ENCODE results near the gene KLHDC9. TPM values are rescaled to one million over a fixed set of nuclear protein-coding genes. Genes with fewer than 3 reads are reported as not detected.

Gene KLHDC9
- total and polyA plus RNA-seq, 2 of the 13 experiments (the other 11 are each of a cell fraction or from before 2014, with no cell fraction given), result 2.9 TPM

DNA sequence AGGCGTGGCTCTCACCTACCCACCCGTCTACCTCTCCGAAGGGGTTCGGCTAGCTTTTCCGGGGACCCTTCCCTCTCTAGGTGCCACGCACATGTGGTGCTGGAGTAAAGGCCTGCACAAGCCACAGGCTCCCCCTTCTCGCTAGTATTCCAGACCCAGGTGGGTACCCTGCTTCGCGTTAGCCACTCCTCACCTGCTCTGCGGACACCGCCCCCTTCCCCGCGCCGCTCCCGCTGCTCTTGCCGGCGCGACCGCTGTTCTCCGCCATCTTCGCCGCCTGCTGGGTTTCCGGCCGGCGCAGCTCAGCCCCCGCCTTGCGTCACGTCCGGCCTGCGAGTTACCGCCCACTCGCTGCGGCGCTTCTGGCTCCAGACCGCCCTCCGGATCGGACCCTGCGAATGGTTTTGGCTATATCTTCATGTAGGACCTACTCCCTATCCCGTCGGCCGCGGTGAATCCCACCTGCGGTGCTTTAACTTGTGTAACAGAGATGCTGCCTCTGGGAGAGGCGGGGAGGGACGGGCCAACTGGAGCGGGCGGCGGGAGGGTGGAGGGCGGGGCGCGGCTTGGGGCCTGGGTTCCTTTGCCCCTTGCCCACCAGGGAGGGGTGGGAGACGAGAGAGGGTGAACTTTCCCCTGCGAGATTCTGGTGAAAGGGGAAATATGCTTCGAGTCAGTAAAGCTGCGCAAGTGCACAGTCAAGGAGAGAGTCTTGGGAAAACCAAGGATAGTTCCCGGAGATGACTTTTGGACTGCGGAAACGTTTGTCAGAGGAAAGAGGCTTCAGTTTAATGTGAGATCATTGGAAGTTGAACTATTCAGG, 19.8 kb downstream of the KLHDC9 start, which contains the start of the genes NIT1 and PFDN2 (continued):
- no peak for TF ChIP-seq ZNF3 (CRISPR knock-in tag; IDR thresholded peaks at IDR 0.05)
- TF ChIP-seq ATAD3A (CRISPR knock-in tag; IDR thresholded peaks at IDR 0.05), result no peak
- TF ChIP-seq EHMT2 (IDR thresholded peaks at IDR 0.05; ENCODE audit: borderline replicate concordance, low read depth, low read length), result no peak
- TF ChIP-seq JUNB (CRISPR knock-in tag; IDR thresholded peaks at IDR 0.05; ENCODE audit: borderline replicate concordance), result no peak
- TF ChIP-seq ZNF326 (CRISPR knock-in tag; IDR thresholded peaks at IDR 0.05; ENCODE audit: borderline replicate concordance), result no peak
- TF ChIP-seq ZNF792 (CRISPR knock-in tag; IDR thresholded peaks at IDR 0.05), result peak; percentile 71; the same call in 1 of the 2 replicates
- no peak for TF ChIP-seq SRSF4 (IDR thresholded peaks at IDR 0.05; ENCODE audit: low read depth, low read length, poor library complexity, severe bottlenecking)
- TF ChIP-seq ZNF207 (IDR thresholded peaks at IDR 0.05; ENCODE audit: borderline replicate concordance), result no peak
- TF ChIP-seq, protein P1, sequence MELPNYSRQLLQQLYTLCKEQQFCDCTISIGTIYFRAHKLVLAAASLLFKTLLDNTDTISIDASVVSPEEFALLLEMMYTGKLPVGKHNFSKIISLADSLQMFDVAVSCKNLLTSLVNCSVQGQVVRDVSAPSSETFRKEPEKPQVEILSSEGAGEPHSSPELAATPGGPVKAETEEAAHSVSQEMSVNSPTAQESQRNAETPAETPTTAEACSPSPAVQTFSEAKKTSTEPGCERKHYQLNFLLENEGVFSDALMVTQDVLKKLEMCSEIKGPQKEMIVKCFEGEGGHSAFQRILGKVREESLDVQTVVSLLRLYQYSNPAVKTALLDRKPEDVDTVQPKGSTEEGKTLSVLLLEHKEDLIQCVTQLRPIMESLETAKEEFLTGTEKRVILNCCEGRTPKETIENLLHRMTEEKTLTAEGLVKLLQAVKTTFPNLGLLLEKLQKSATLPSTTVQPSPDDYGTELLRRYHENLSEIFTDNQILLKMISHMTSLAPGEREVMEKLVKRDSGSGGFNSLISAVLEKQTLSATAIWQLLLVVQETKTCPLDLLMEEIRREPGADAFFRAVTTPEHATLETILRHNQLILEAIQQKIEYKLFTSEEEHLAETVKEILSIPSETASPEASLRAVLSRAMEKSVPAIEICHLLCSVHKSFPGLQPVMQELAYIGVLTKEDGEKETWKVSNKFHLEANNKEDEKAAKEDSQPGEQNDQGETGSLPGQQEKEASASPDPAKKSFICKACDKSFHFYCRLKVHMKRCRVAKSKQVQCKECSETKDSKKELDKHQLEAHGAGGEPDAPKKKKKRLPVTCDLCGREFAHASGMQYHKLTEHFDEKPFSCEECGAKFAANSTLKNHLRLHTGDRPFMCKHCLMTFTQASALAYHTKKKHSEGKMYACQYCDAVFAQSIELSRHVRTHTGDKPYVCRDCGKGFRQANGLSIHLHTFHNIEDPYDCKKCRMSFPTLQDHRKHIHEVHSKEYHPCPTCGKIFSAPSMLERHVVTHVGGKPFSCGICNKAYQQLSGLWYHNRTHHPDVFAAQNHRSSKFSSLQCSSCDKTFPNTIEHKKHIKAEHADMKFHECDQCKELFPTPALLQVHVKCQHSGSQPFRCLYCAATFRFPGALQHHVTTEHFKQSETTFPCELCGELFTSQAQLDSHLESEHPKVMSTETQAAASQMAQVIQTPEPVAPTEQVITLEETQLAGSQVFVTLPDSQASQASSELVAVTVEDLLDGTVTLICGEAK (IDR thresholded peaks at IDR 0.05), result no peak
- TF ChIP-seq, protein P1 (CRISPR knock-in tag; IDR thresholded peaks at IDR 0.05), result peak; percentile 30; the same call in 1 of the 2 replicates
- TF ChIP-seq PITX1 (CRISPR knock-in tag; IDR thresholded peaks at IDR 0.05), result 0 out of 2 replicates have a peak, but pooled peaks have one; percentile 36
- no peak for TF ChIP-seq NFIB (CRISPR knock-in tag; IDR thresholded peaks at IDR 0.05; ENCODE audit: borderline replicate concordance)
- TF ChIP-seq, protein P2, sequence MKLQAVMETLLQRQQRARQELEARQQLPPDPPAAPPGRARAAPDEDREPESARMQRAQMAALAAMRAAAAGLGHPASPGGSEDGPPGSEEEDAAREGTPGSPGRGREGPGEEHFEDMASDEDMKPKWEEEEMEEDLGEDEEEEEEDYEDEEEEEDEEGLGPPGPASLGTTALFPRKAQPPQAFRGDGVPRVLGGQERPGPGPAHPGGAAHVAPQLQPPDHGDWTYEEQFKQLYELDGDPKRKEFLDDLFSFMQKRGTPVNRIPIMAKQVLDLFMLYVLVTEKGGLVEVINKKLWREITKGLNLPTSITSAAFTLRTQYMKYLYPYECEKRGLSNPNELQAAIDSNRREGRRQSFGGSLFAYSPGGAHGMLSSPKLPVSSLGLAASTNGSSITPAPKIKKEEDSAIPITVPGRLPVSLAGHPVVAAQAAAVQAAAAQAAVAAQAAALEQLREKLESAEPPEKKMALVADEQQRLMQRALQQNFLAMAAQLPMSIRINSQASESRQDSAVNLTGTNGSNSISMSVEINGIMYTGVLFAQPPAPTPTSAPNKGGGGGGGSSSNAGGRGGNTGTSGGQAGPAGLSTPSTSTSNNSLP (IDR thresholded peaks at IDR 0.05; ENCODE audit: low read depth, low read length), result 0 out of 2 replicates have a peak, but pooled peaks have one; percentile 22
- TF ChIP-seq, protein P3, sequence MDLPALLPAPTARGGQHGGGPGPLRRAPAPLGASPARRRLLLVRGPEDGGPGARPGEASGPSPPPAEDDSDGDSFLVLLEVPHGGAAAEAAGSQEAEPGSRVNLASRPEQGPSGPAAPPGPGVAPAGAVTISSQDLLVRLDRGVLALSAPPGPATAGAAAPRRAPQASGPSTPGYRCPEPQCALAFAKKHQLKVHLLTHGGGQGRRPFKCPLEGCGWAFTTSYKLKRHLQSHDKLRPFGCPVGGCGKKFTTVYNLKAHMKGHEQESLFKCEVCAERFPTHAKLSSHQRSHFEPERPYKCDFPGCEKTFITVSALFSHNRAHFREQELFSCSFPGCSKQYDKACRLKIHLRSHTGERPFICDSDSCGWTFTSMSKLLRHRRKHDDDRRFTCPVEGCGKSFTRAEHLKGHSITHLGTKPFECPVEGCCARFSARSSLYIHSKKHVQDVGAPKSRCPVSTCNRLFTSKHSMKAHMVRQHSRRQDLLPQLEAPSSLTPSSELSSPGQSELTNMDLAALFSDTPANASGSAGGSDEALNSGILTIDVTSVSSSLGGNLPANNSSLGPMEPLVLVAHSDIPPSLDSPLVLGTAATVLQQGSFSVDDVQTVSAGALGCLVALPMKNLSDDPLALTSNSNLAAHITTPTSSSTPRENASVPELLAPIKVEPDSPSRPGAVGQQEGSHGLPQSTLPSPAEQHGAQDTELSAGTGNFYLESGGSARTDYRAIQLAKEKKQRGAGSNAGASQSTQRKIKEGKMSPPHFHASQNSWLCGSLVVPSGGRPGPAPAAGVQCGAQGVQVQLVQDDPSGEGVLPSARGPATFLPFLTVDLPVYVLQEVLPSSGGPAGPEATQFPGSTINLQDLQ (CRISPR knock-in tag; IDR thresholded peaks at IDR 0.05), result no peak
- 0 out of 2 replicates have a peak, but pooled peaks have one; percentile 49 for TF ChIP-seq MED13 (CRISPR knock-in tag; IDR thresholded peaks at IDR 0.05)

All from HepG2 (cell line).